K562 (cell line): ENCODE data around the gene ELP5. TPM values are rescaled to one million over a fixed set of nuclear protein-coding genes. Genes with fewer than 3 reads are reported as not detected.

Experiments used
- ATAC-seq: fragments of 200-7000 bp; cut with Tn5 transposase; 3 replicates; pipeline ENCODE4 v1.9.1; 2020; ENCODE audit warnings: moderate library complexity
- BruUV-seq: library from RNA; stranded (reverse); fragments of 400-500 nt; replicated peaks from 2 replicates; lab custom pipeline; 2021; lab: Mats Ljungman, UMichigan
- CTCF ChIA-PET: fragments of 300-600 bp; formaldehyde crosslinking; extraction: SDS; loops from one replicate; lab custom pipeline; 2021; ENCODE audit warnings: low intra/inter-chr PET ratio; lab: Yijun Ruan, JAX
- POLR2A ChIA-PET: fragments of 300-600, 350-650 bp; sonication (Branson Sonifier 250); formaldehyde crosslinking; extraction: SDS; loops from one replicate; lab custom pipeline; 2021; ENCODE audit warnings: antibody characterized with exemption, inconsistent platforms; lab: Yijun Ruan, JAX
- DNase-seq, 4 experiments: peaks; one replicate each; pipeline versions ENCODE4 v3.0.0 to v3.0.0-alpha.2; 2011 to 2018; ENCODE audit warnings: low spot score in 3 of 4, mixed read lengths in 3 of 4; ENCODE audit errors: extremely low read depth in 1 of 4
- FAIRE-seq: peaks from 2 replicates; lab custom pipeline; 2011; peaks lifted over from hg19 to GRCh38; lab: Jason Lieb, UNC
- H2AFZ ChIP-seq: 2 replicates; pipeline ENCODE4 v1.6.0; 2011; ENCODE audit warnings: low read depth, low read length, control low read depth, inconsistent platforms
- H3K27ac ChIP-seq: fragments of 200-600 bp; 3 replicates; pipeline ENCODE4 v1.8.0; 2011; ENCODE audit warnings: low read depth, mild to moderate bottlenecking, control low read depth, inconsistent platforms, low read length, moderate library complexity, mixed read lengths; ENCODE audit errors: extremely low read depth
- H3K27me3 ChIP-seq, 2 experiments: fragments of 300-600 bp in 1 of 2; 2 replicates in 1 of 2; 3 replicates in 1 of 2; pipeline versions ENCODE4 v1.6.0 to v1.8.0; 2011; ENCODE audit warnings: inconsistent platforms in 2 of 2, low read length in 2 of 2, mild to moderate bottlenecking in 1 of 2, mixed read lengths in 1 of 2, moderate library complexity in 1 of 2; ENCODE audit not compliant: control insufficient read depth in 2 of 2, insufficient read depth in 2 of 2
- H3K36me3 ChIP-seq: fragments of 300-600 bp; 3 replicates; pipeline ENCODE4 v1.8.0; 2011; ENCODE audit warnings: mild to moderate bottlenecking, low read length, inconsistent platforms; ENCODE audit not compliant: control insufficient read depth, insufficient read depth
- H3K4me1 ChIP-seq, 2 experiments: fragments of 200-600 bp in 1 of 2; replicated peaks in 1 of 2; 2 replicates in 1 of 2; 3 replicates in 1 of 2; pipeline versions ENCODE4 v1.5.1 to v1.8.0; 2011; ENCODE audit warnings: inconsistent platforms in 2 of 2, low read length in 2 of 2, mild to moderate bottlenecking in 1 of 2, mixed read lengths in 1 of 2, moderate library complexity in 1 of 2; ENCODE audit not compliant: control insufficient read depth in 2 of 2, insufficient read depth in 2 of 2
- H3K4me2 ChIP-seq: 2 replicates; pipeline ENCODE4 v1.6.1; 2011; ENCODE audit warnings: low read length, control low read depth, inconsistent platforms, mixed read lengths; ENCODE audit not compliant: insufficient read depth
- H3K4me3 ChIP-seq: fragments of 200-600 bp; sonication (generic), shearing (Covaris generic); 2 replicates; pipeline ENCODE4 v1.5.1; 2016; ENCODE audit warnings: control low read depth, inconsistent platforms
- H3K79me2 ChIP-seq: fragments of 200-600 bp; 3 replicates; pipeline ENCODE4 v1.8.0; 2011; ENCODE audit warnings: low read length, inconsistent platforms; ENCODE audit not compliant: control insufficient read depth, insufficient read depth
- H3K9ac ChIP-seq, 2 experiments: 2 replicates each; pipeline versions ENCODE4 v1.6.0 to v1.6.1; 2011; ENCODE audit warnings: low read depth in 2 of 2, low read length in 2 of 2, control low read depth in 1 of 2, inconsistent platforms in 1 of 2, mild to moderate bottlenecking in 1 of 2, mixed read lengths in 1 of 2; ENCODE audit not compliant: insufficient read depth in 1 of 2
- H3K9me1 ChIP-seq: one replicate; pipeline ENCODE4 v1.6.0; 2011; ENCODE audit warnings: inconsistent platforms, mild to moderate bottlenecking, low read length, moderate library complexity; ENCODE audit not compliant: control insufficient read depth, insufficient read depth
- H3K9me3 ChIP-seq: replicated peaks from 2 replicates; pipeline ENCODE4 v1.5.1; 2011; ENCODE audit warnings: low read depth, low read length, inconsistent platforms; ENCODE audit not compliant: control insufficient read depth, insufficient read depth
- H4K20me1 ChIP-seq: replicated peaks from 2 replicates; pipeline ENCODE4 v1.6.1; 2011; ENCODE audit warnings: low read length, inconsistent platforms, mixed read lengths; ENCODE audit not compliant: control insufficient read depth, insufficient read depth
- ATF3 ChIP-seq, 2 experiments: fragments of 450-650 bp in 1 of 2; sonication (generic) in 1 of 2; formaldehyde crosslinking in 1 of 2; IDR thresholded peaks in 1 of 2; conservative IDR thresholded peaks in 1 of 2; 2 replicates each; pipeline versions ENCODE4 v1.6.1 to v1.8.1; 2016 to 2023; ENCODE audit warnings: mild to moderate bottlenecking in 2 of 2, moderate library complexity in 2 of 2, inconsistent platforms in 1 of 2, missing genetic modification reagents in 1 of 2
- ATF4 ChIP-seq: fragments of 450-650 bp; formaldehyde crosslinking; IDR thresholded peaks from 2 replicates; pipeline ENCODE4 v1.4.0; 2022; ENCODE audit warnings: mild to moderate bottlenecking, moderate library complexity
- HOXB6 ChIP-seq: fragments of 250-450 bp; sonication (Bioruptor Pico); IDR thresholded peaks from 2 replicates; pipeline ENCODE4 v1.5.1; 2022; ENCODE audit warnings: mild to moderate bottlenecking, borderline replicate concordance
- JUN ChIP-seq, 2 experiments: sonication (generic) in 1 of 2; formaldehyde crosslinking in 1 of 2; IDR thresholded peaks; 2 replicates each; pipeline versions ENCODE4 v1.6.1 to v1.8.0; 2012 to 2022; ENCODE audit warnings: borderline replicate concordance in 2 of 2, mild to moderate bottlenecking in 2 of 2, improper control_type of control experiment in 1 of 2, low read depth in 1 of 2, low read length in 1 of 2, missing genetic modification reagents in 1 of 2
- LCOR ChIP-seq: sonication (generic); formaldehyde crosslinking; IDR thresholded peaks from 2 replicates; pipeline ENCODE4 v1.8.0; 2022; ENCODE audit warnings: mild to moderate bottlenecking, missing genetic modification reagents
- MCM2 ChIP-seq: fragments of 450-650 bp; IDR thresholded peaks from 2 replicates; pipeline ENCODE4 v1.6.1; 2017; ENCODE audit warnings: low read depth, mild to moderate bottlenecking
- MEIS2 ChIP-seq: fragments of 450-650 bp; IDR thresholded peaks from 2 replicates; pipeline ENCODE4 v1.6.1; 2014; ENCODE audit warnings: mild to moderate bottlenecking; ENCODE audit not compliant: partially characterized antibody
- PHF8 ChIP-seq: fragments of 200-600 bp; sonication (generic); IDR thresholded peaks from 2 replicates; pipeline ENCODE4 v1.6.1; 2012; ENCODE audit warnings: mixed run types, mild to moderate bottlenecking, inconsistent platforms, low read length, moderate library complexity, borderline replicate concordance
- POLR2G ChIP-seq: fragments of 200-400 bp; formaldehyde crosslinking; IDR thresholded peaks from 2 replicates; pipeline ENCODE4 v1.6.1; 2017; ENCODE audit warnings: low read depth, mild to moderate bottlenecking, antibody characterized with exemption, low read length, moderate library complexity
- PPARD ChIP-seq: fragments of 250-450 bp; sonication (Bioruptor Pico); IDR thresholded peaks from 2 replicates; pipeline ENCODE4 v1.8.0; 2022; ENCODE audit warnings: inconsistent platforms, mild to moderate bottlenecking, moderate library complexity
- RAD51 ChIP-seq: fragments of 450-650 bp; IDR thresholded peaks from 2 replicates; pipeline ENCODE4 v1.7.1; 2016; ENCODE audit warnings: low read depth, mild to moderate bottlenecking, borderline replicate concordance
- ZBTB7A ChIP-seq: IDR thresholded peaks from 2 replicates; pipeline ENCODE4 v1.6.1; 2011; ENCODE audit warnings: low read depth, mild to moderate bottlenecking, low read length, moderate library complexity, borderline replicate concordance; ENCODE audit not compliant: control insufficient read depth
- ZNF263 ChIP-seq: sonication (generic); formaldehyde crosslinking; IDR thresholded peaks from 2 replicates; pipeline ENCODE4 v1.8.0; 2022; ENCODE audit warnings: mild to moderate bottlenecking, missing genetic modification reagents, borderline replicate concordance
- WGBS: fragments of 100-300 bp; shearing (Covaris generic); methylation state at CpG from one replicate; pipeline ENCODE4 v1.1.6; 2016; ENCODE audit warnings: low coverage, mixed read lengths; ENCODE audit not compliant: insufficient coverage; ENCODE audit errors: missing lambda C conversion rate; 5-methylcytosine and 5-hydroxymethylcytosine counted together
- in situ Hi-C: fragments of 300-500 bp; cut with MboI; formaldehyde crosslinking; loops from 4 replicates; pipeline ENCODE4 v1.15.0; 2018; ENCODE audit warnings: inconsistent platforms, mixed read lengths
- intact Hi-C: fragments of 100-400 bp; cut with micrococcal nuclease; formaldehyde crosslinking; loops from 2 replicates; pipeline ENCODE4 v1.14.2; 2022
- polyA plus RNA-seq, 8 experiments: library from polyadenylated mRNA; depleted of rRNA in 4 of 8; stranded (reverse) in 5 of 8; unstranded in 3 of 8; fragments of >200 nt; fragmentation: Nextera tagmentation in 2 of 8; fragmentation: Illumina TruSeq in 1 of 8; extraction: Ambion mirVana in 2 of 8; extraction: Trizol in 1 of 8; gene quantifications; 2 replicates each; pipeline versions ENCODE4 v1.2.1 to v1.2.3, GENCODE V29; 2011 to 2014; ENCODE audit warnings: inconsistent platforms in 1 of 8, missing spikeins in 1 of 8
- total RNA-seq, 7 experiments: library from RNA; depleted of rRNA in 6 of 7; stranded (reverse); fragments of >200 nt in 6 of 7; fragmentation: Illumina TruSeq in 2 of 7; extraction: Trizol in 2 of 7; gene quantifications; 2 replicates each; pipeline versions ENCODE4 v1.2.1 to v1.2.3, GENCODE V29; 2011 to 2021; ENCODE audit warnings: low replicate concordance in 1 of 7

ELP5 gene
- total and polyA plus RNA-seq, 9 of the 15 experiments (the other 6 are each of a cell fraction or from before 2014, with no cell fraction given): 25.7 to 77.9 (median 52.9) TPM

DNA sequence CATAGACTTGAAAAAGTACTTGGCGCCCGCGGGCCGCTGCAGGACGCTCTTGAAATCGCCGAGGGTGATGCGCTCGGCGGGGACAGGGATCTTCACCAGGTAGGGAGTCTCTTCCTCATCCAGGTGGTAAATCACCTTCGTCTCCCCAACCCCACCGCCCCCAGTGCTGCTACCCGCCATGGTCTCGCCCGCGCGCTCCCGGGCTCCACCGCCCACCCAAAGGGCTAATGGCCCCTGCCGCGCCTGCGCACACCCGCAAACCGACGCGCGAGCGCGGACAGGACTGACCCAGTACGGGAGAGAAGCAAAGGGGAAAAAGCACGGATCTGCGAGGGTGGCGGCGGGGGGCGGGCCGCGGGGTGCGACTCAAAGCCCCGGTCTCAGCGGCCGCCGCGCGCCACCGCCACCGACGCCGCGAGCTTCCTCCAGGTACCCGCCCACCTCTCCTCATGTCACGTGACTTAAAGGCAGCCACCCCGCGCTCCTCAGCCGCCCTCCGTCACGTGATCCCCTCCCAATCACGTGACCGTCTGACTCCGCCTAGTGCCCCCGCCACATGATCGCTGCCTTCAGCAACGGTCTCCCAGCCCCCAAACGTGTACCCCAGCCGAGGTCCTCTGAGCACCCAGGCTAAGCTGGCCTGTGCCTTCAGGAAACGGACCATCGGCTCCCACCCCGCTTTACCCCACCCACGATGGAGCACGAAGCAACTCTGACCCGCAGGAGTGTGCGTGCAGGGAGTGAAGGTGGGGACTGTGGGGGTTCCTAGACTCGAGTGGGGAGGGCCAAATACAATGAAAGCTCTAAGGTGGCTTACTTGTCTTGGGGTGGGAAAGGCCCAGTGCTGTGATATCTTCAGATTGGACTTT, 17.7 kb upstream of the ELP5 start, which contains the start of gene DVL2 (continued):
- TF ChIP-seq PHF8: peak; percentile 49; the same call in 1 of the 2 replicates
- TF ChIP-seq ZBTB7A: 0 out of 2 replicates have a peak, but pooled peaks have one; percentile 35
- TF ChIP-seq ATF4 (CRISPR knock-in tag): 0 out of 2 replicates have a peak, but pooled peaks have one; percentile 58
- TF ChIP-seq MCM2: no peak

DNA sequence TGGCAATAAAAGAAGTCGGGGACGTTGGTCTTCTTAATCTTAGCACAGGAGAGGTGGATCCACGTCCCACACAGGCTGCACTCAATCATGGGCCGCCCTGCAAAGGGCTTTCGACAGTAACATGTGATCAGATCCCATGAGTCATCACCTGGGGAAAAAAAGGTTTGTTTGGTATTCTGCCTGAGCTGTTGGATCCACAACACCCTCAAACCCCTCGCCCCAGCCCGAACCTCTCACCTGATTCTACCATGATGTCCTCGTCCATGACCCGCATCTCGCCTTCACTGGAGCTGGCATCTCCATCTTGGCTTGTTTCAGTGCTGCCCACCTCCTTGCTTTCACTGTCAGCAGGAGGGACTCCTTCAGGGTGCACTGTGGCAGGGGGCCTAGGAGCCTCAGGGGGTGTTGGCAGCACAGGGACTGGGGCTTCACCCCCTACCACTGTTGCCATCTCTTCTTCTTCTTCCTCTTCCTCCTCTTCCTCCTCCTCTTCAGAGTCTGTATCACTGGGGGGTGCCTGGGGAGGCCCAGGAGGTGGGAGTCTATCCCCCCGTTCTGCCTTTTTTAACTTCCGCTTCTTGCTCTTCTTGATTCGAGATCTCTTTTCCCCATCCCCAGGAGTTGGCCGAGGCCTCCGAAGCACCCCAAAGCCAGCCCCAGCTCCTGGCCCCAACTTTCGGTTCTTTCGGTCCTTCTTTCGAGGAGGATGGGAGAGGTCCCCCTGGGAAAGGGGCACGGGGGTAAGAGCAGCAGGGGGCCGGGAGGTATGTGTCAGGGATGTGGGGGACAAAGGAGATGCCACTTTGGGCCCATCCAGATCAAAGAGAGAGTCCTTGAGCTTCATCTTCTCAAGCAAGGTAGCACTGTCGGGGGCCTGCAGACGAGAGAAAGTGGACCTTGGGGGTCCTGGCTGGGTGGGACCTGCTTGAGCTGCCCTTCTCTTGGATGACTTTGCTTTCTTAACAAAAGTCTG, 16.0 kb upstream of the ELP5 start:
- Histone ChIP-seq H3K4me3 (peak overlapping the region; percentile 3; the same call in 1 of the 2 replicates), H3K4me2 (peak overlapping the region; percentile 56), H4K20me1 (peaks cover 12% of the 10 kb centered on the region), H3K9me3 (no peaks in the 10 kb centered on the region), H2AFZ (no peak overlapping the region), H3K79me2 (peaks cover 92% of the 10 kb centered on the region), H3K36me3 (peaks cover 50% of the 10 kb centered on the region; the same call in 2 of the 3 replicates), H3K9ac (peak overlapping the region; percentile 31 to 76; a peak in 3 of 4 replicates), H3K27ac (peak overlapping the region; percentile 89; the same call in 2 of the 3 replicates), H3K4me1 (peaks cover 31 to 40% of the 10 kb centered on the region in 2 experiments; a peak in 4 of 5 replicates), H3K9me1 (peaks cover 4% of the 10 kb centered on the region), H3K27me3 (no peaks in the 10 kb centered on the region)
- TSS peak; percentile 14 for BruUV-seq
- ChIA-PET POLR2A (interaction anchor here (1.3 to 6.6 kb wide), 3 partner anchors 11 to 14 kb away, joined by 4 to 73 read pairs (median 8); partner anchors contain the start of genes ACADVL and DLG4), CTCF (no interaction called here)
- WGBS: 53% methylated on average over 14 of the region's 22 CpGs
- DNase-seq: peak in 2 of 4 experiments; percentile 13 to 71
- intact Hi-C loops (loop anchor here (5.0 kb wide), 1 partner anchor 46 kb away; the partner anchor contains the start of gene SLC2A4), in situ Hi-C loops (no loop called here)
- peak; percentile 78 for FAIRE-seq
- ATAC-seq: no peak
- peak; percentile 15; the same call in 1 of the 2 replicates for TF ChIP-seq ZNF263 (CRISPR knock-in tag)
- no peak for TF ChIP-seq PPARD (CRISPR knock-in tag)
- peak; percentile 87 for TF ChIP-seq ATF3 (IDR thresholded peaks at IDR 0.05)
- no peak for TF ChIP-seq ATF3 (CRISPR knock-in tag; conservative IDR thresholded peaks at IDR 0.05)
- TF ChIP-seq RAD51: peak; percentile 29; the same call in 1 of the 2 replicates
- TF ChIP-seq LCOR (CRISPR knock-in tag): no peak
- 0 out of 2 replicates have a peak, but pooled peaks have one; percentile 52 for TF ChIP-seq JUN (IDR thresholded peaks at IDR 0.05; ENCODE audit: borderline replicate concordance, low read depth, low read length)
- TF ChIP-seq JUN (CRISPR knock-in tag; IDR thresholded peaks at IDR 0.05; ENCODE audit: borderline replicate concordance): no peak
- peak; percentile 36 for TF ChIP-seq MEIS2
- 0 out of 2 replicates have a peak, but pooled peaks have one; percentile 9 for TF ChIP-seq POLR2G
- TF ChIP-seq HOXB6 (CRISPR knock-in tag): no peak
